ENCODE results near the gene PKLR.

PKLR gene

GRCh38 chr1:155308493-155309422 is 7.5 kb upstream of the PKLR start, which contains the start of gene FDPS:
TSS of gene FDPS (plus strand) at chr1:155308866. CDS start at chr1:155309790, 924 bp downstream.
- H3K36me3 Mint-ChIP-seq (ENCODE audit: insufficient read depth), result peaks cover 16% of the 10 kb centered on the region
- peak within 1 kb of the TSS; percentile 97 for H3K27ac Mint-ChIP-seq (ENCODE audit: low read depth)
- DNase-seq (ENCODE audit: low spot score in 2 of 2) (peak; percentile 85 to 96), ATAC-seq (replicated peaks; ENCODE audit: extremely low read depth, poor library complexity, severe bottlenecking) (peak; percentile 99)
- no peaks in the 10 kb centered on the region for H3K27me3 Mint-ChIP-seq
- no peaks in the 10 kb centered on the region for H3K9me3 Mint-ChIP-seq
- H3K4me1 Mint-ChIP-seq, result peaks cover 27% of the 10 kb centered on the region
- peak within 1 kb of the TSS; percentile 91 for H3K4me3 Mint-ChIP-seq

DNA sequence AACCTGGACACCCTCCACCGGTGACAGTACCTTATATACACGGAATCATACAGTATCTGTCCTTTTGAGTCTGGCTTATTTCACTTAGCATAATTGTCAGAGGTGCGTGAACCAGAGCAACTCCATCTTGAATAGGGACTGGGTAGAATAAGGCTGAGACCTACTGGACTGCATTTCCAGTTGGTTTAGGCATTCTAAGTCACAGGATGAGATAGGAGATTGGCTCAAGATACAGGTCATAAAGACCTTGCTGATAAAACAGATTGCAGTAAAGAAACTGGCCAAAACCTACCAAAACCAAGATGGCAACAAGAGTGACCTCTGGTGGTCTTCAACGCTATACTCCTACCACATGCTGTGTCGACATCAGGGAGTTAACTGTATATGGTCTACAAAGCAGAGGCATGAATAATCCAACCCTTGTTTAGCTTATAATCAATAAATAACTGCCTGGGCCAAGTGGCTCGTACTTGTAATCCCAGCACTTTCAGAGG is 6.1 kb upstream of the PKLR start:
- Mint-ChIP-seq H3K36me3 (ENCODE audit: insufficient read depth) (peaks cover 14% of the 10 kb centered on the region), H3K4me1 (peaks cover 27% of the 10 kb centered on the region), H3K4me3 (no peak overlapping the region), H3K27me3 (no peaks in the 10 kb centered on the region), H3K9me3 (no peaks in the 10 kb centered on the region), H3K27ac (ENCODE audit: low read depth) (no peak overlapping the region)
- DNase-seq (ENCODE audit: low spot score in 2 of 2) (no peak), ATAC-seq (replicated peaks; ENCODE audit: extremely low read depth, poor library complexity, severe bottlenecking) (no peak)

DNA sequence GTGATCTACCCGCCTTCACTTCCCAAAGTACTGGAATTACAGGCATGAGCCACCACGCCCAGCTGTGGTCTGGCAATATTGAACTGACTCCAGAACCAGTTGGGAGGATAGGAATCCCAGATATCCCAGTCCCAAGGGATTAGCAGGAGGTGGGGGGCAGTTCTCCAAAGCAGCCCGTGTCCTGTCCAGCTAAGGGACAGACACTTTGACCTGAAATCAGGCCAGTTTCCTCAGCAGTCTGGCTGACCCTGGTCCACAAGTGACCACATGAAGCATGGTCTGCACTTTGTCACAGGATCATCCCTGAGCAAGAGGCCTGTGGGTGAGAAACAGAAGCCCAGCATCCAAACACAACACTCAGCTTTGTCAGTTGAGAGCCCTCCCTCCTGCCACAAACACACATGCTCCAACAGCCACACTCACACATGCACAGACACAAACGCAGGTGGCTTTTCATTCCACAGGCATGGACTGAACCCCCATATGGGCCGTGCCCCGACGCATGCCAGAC is 4.7 kb upstream of the PKLR start:
- H3K4me3 Mint-ChIP-seq, result no peak overlapping the region
- no peaks in the 10 kb centered on the region for H3K27me3 Mint-ChIP-seq
- H3K9me3 Mint-ChIP-seq, result no peaks in the 10 kb centered on the region
- no peak for DNase-seq (ENCODE audit: low spot score in 2 of 2)
- H3K4me1 Mint-ChIP-seq, result peaks cover 23% of the 10 kb centered on the region
- no peak overlapping the region for H3K27ac Mint-ChIP-seq (ENCODE audit: low read depth)
- H3K36me3 Mint-ChIP-seq (ENCODE audit: insufficient read depth), result peaks cover 7% of the 10 kb centered on the region
- no peak for ATAC-seq (replicated peaks; ENCODE audit: extremely low read depth, poor library complexity, severe bottlenecking)

DNA sequence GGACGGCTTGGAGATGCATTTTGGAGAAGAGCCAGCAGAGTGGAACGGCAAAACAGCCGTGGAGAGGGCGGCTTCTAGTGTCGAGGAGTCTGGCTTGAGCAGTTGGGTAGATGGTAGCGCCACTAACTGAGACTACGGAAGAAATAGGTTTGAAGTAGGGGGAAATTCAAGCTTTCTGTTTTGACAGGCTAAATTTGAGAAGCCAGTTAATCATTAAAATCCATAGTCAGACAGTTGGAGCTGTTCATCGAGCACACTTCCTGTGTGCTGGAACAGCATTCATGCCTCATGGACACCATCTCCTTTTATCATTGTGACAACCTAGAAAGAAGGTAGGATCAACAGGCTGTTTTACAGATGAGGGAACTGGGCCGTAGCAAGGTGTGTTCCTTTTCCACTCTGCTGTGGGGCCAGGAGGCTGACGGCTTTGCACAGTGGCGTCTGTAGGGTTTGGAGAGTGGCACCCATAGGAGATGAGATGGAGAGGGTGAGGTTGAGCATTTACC is 3.4 kb upstream of the PKLR start:
- ATAC-seq (replicated peaks; ENCODE audit: extremely low read depth, poor library complexity, severe bottlenecking) (no peak), DNase-seq (ENCODE audit: low spot score in 2 of 2) (no peak)
- H3K9me3 Mint-ChIP-seq, result no peaks in the 10 kb centered on the region
- no peaks in the 10 kb centered on the region for H3K27me3 Mint-ChIP-seq
- no peak overlapping the region for H3K4me3 Mint-ChIP-seq
- peaks cover 16% of the 10 kb centered on the region for H3K4me1 Mint-ChIP-seq
- no peak overlapping the region for H3K27ac Mint-ChIP-seq (ENCODE audit: low read depth)
- H3K36me3 Mint-ChIP-seq (ENCODE audit: insufficient read depth), result peaks cover 7% of the 10 kb centered on the region

DNA sequence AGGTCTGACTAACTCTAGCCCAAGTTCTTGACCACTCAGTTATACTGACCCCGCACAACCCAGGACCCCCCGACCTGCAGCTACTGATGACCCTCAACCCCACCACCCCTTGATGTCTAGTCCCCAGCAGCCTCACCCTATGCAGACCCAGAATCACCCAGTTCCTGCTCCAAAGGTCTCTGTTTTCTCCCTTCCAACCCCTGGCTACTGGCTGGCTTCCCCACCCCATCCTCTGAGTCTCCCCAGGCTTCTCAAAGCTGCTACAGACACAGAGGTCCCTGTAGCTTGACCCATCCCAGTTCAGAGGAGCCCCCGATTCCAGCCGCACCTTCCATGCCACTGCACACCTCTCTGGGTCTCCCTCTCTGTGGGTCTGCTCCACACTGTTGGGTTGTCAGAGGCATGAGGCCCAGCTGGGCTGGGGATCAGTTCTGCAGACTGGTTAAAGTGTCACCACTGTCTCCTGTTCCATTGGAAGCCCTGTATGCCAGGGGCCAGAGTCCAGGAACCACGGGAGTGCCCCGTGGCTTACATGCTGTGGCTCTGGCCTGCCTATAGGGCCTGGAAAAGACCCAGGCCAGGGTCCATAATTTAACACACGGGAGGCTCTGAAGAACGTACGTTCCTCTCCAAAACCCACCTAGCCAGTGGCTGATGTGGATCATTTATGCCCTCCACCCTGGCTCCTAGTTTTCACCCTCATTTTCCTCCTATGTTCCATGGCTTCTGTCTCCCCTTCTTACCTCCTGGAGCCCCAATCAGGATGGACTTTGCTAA is 497 bp downstream of the PKLR start:
- Mint-ChIP-seq H3K27me3 (peaks cover 25% of the 10 kb centered on the region), H3K4me3 (no peak overlapping the region), H3K9me3 (no peaks in the 10 kb centered on the region), H3K36me3 (ENCODE audit: insufficient read depth) (peaks cover 1% of the 10 kb centered on the region), H3K4me1 (no peaks in the 10 kb centered on the region), H3K27ac (ENCODE audit: low read depth) (no peak overlapping the region)
- no peak for DNase-seq (ENCODE audit: low spot score in 2 of 2)
- no peak for ATAC-seq (replicated peaks; ENCODE audit: extremely low read depth, poor library complexity, severe bottlenecking)

- Mint-ChIP-seq H3K27ac (ENCODE audit: low read depth) (no peak overlapping the region), H3K4me3 (no peak overlapping the region), H3K4me1 (peaks cover under 1% of the 10 kb centered on the region), H3K9me3 (no peaks in the 10 kb centered on the region), H3K27me3 (peaks cover 32% of the 10 kb centered on the region), H3K36me3 (ENCODE audit: insufficient read depth) (peaks cover 1% of the 10 kb centered on the region)
- ATAC-seq (replicated peaks; ENCODE audit: extremely low read depth, poor library complexity, severe bottlenecking) (no peak), DNase-seq (ENCODE audit: low spot score in 2 of 2) (no peak)
Measured at GRCh38 chr1:155300024-155300423, 1.2 kb downstream of the PKLR start.

DNA sequence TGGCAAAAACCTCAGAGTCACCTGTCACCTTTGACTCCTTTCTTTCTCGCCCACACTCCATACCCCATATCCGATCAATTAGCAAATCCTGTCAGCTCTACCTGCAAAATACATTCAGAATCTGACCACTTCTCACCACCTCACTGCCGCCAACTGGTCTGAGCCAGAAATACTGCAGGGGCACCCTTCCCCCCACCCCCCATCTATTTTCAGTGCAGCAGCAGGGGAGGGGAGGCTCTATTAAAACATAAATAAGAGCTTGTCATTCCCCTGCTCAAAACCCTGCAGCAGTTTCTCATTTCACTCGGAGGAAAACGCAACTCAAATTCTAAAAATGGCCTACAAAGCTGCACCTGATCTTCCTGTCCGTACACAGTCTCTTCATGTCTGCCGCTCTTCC is 3.9 kb downstream of the PKLR start:
- ATAC-seq (replicated peaks; ENCODE audit: extremely low read depth, poor library complexity, severe bottlenecking) (no peak), DNase-seq (ENCODE audit: low spot score in 2 of 2) (no peak)
- Mint-ChIP-seq H3K4me1 (peaks cover 5% of the 10 kb centered on the region), H3K27me3 (peaks cover 40% of the 10 kb centered on the region), H3K9me3 (no peaks in the 10 kb centered on the region), H3K27ac (ENCODE audit: low read depth) (no peak overlapping the region), H3K4me3 (no peak overlapping the region), H3K36me3 (ENCODE audit: insufficient read depth) (peaks cover 2% of the 10 kb centered on the region)

- no peak for ATAC-seq (replicated peaks; ENCODE audit: extremely low read depth, poor library complexity, severe bottlenecking)
- peaks cover 40% of the 10 kb centered on the region for H3K27me3 Mint-ChIP-seq
Measured at GRCh38 chr1:155296661-155297060, 4.6 kb downstream of the PKLR start.

GRCh38 chr1:155295942-155296267 is 5.3 kb downstream of the PKLR start:
- H3K4me1 Mint-ChIP-seq, result peaks cover 5% of the 10 kb centered on the region
- H3K9me3 Mint-ChIP-seq, result no peaks in the 10 kb centered on the region
- no peak overlapping the region for H3K27ac Mint-ChIP-seq (ENCODE audit: low read depth)
- H3K27me3 Mint-ChIP-seq, result peaks cover 40% of the 10 kb centered on the region
- ATAC-seq (replicated peaks; ENCODE audit: extremely low read depth, poor library complexity, severe bottlenecking) (no peak), DNase-seq (ENCODE audit: low spot score in 2 of 2) (no peak)
- peaks cover 2% of the 10 kb centered on the region for H3K36me3 Mint-ChIP-seq (ENCODE audit: insufficient read depth)
- H3K4me3 Mint-ChIP-seq, result no peak overlapping the region

More at GRCh38 chr1:155296661-155297060, 4.6 kb downstream of the PKLR start:
- no peak overlapping the region for H3K4me3 Mint-ChIP-seq
- H3K27ac Mint-ChIP-seq (ENCODE audit: low read depth), result no peak overlapping the region
- no peak for DNase-seq (ENCODE audit: low spot score in 2 of 2)
- no peaks in the 10 kb centered on the region for H3K9me3 Mint-ChIP-seq
- H3K4me1 Mint-ChIP-seq, result peaks cover 5% of the 10 kb centered on the region
- peaks cover 2% of the 10 kb centered on the region for H3K36me3 Mint-ChIP-seq (ENCODE audit: insufficient read depth)

GRCh38 chr1:155295183-155295941 is 5.9 kb downstream of the PKLR start:
- Mint-ChIP-seq H3K27me3 (peaks cover 40% of the 10 kb centered on the region), H3K4me3 (no peak overlapping the region), H3K4me1 (peaks cover 5% of the 10 kb centered on the region), H3K36me3 (ENCODE audit: insufficient read depth) (peaks cover 2% of the 10 kb centered on the region), H3K9me3 (no peaks in the 10 kb centered on the region), H3K27ac (ENCODE audit: low read depth) (no peak overlapping the region)
- ATAC-seq (replicated peaks; ENCODE audit: extremely low read depth, poor library complexity, severe bottlenecking) (no peak), DNase-seq (ENCODE audit: low spot score in 2 of 2) (no peak)

DNA sequence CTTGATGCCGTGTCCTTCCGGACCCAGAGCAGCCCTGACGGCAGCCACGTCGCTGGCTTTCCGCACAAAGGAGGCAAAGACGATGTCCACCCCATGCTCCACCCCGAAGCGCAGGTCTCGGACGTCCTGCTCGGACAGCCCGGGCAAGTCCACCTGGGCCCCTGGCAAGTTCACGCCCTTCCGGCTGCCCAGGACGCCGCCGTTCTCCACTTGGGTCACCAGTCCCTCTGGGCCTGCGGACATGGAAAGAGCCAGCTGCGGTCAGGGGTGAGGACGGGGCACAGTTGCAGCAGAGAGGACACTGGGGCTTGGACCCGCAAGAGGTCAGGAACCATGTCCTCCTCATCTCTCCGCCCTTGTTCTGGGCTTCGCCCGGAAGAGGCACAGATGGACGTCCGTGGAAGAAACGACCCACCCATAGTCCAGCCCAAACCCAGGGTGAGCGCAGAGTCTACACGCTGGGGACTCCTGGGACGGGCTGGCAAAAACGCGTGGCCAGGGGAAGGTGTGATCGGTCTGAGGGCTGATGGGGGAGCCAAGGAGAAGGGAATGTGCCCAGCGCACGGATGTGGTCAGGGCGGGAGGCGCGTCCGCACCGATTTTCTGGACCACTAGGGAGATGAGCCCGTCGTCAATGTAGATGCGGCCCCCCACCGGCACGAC is 6.6 kb downstream of the PKLR start:
- Mint-ChIP-seq H3K36me3 (ENCODE audit: insufficient read depth) (peaks cover 2% of the 10 kb centered on the region), H3K27me3 (peaks cover 40% of the 10 kb centered on the region), H3K4me3 (no peak overlapping the region), H3K9me3 (no peaks in the 10 kb centered on the region), H3K27ac (ENCODE audit: low read depth) (no peak overlapping the region), H3K4me1 (peaks cover 5% of the 10 kb centered on the region)
- DNase-seq (ENCODE audit: low spot score in 2 of 2) (no peak), ATAC-seq (replicated peaks; ENCODE audit: extremely low read depth, poor library complexity, severe bottlenecking) (no peak)
